Muscle layer of colon (tissue), 2 donors: Measurements from ENCODE around the gene FRMD4A.

ENCODE experiments used
- H3K27ac ChIP-seq: one replicate; pipeline ENCODE4 v1.7.0; 2013; ENCODE audit warnings: low read depth, mild to moderate bottlenecking, low read length, moderate library complexity
- H3K27me3 ChIP-seq, 2 donors: one replicate each; pipeline ENCODE4 v1.7.0; 2013; ENCODE audit warnings: low read length in 2 of 2, mild to moderate bottlenecking in 2 of 2; ENCODE audit not compliant: insufficient read depth in 2 of 2, control insufficient read depth in 1 of 2
- H3K36me3 ChIP-seq: one replicate; pipeline ENCODE4 v1.7.0; 2013; ENCODE audit warnings: mild to moderate bottlenecking, low read length; ENCODE audit not compliant: insufficient read depth
- H3K4me1 ChIP-seq: one replicate; pipeline ENCODE4 v1.7.0; 2013; ENCODE audit warnings: mild to moderate bottlenecking, low read length; ENCODE audit not compliant: insufficient read depth
- H3K4me3 ChIP-seq, 2 donors: one replicate each; pipeline ENCODE4 v1.7.0; 2013; ENCODE audit warnings: low read length in 2 of 2, low read depth in 1 of 2, mild to moderate bottlenecking in 1 of 2, moderate library complexity in 1 of 2
- H3K9ac ChIP-seq: one replicate; pipeline ENCODE4 v1.7.0; 2013; ENCODE audit warnings: low read length
- H3K9me3 ChIP-seq: one replicate; pipeline ENCODE4 v1.7.0; 2013; ENCODE audit warnings: mild to moderate bottlenecking, low read length
- donor health status: abdominal sarcoma.
- donor health status: Adenocarcinoma of cecum.

The FRMD4A gene

GRCh38 chr10:13678101-13678843 lies 652.5 kb downstream of the FRMD4A start:
- Histone ChIP-seq H3K27ac (no peak overlapping the region), H3K9me3 (no peaks in the 10 kb centered on the region), H3K4me3 (no peak overlapping the region), H3K9ac (no peak overlapping the region), H3K27me3 (no peaks in the 10 kb centered on the region), H3K4me1 (peaks cover 17% of the 10 kb centered on the region), H3K36me3 (peaks cover 10% of the 10 kb centered on the region)

GRCh38 chr10:13674645-13675588 lies 655.8 kb downstream of the FRMD4A start:
- H3K27me3 ChIP-seq: no peaks in the 10 kb centered on the region
- no peak overlapping the region for H3K9ac ChIP-seq
- H3K27ac ChIP-seq: no peak overlapping the region
- peaks cover 7% of the 10 kb centered on the region for H3K4me1 ChIP-seq
- H3K9me3 ChIP-seq: no peaks in the 10 kb centered on the region
- H3K36me3 ChIP-seq: peaks cover 29% of the 10 kb centered on the region
- H3K4me3 ChIP-seq: no peak overlapping the region

GRCh38 chr10:13673156-13673555 lies 657.6 kb downstream of the FRMD4A start:
- H3K9ac ChIP-seq: no peak overlapping the region
- H3K27me3 ChIP-seq: no peaks in the 10 kb centered on the region
- peaks cover 44% of the 10 kb centered on the region for H3K36me3 ChIP-seq
- H3K4me3 ChIP-seq: no peak overlapping the region
- peaks cover 7% of the 10 kb centered on the region for H3K4me1 ChIP-seq
- no peak overlapping the region for H3K27ac ChIP-seq
- no peaks in the 10 kb centered on the region for H3K9me3 ChIP-seq

- H3K9me3 ChIP-seq: no peaks in the 10 kb centered on the region
- H3K4me1 ChIP-seq: peaks cover 7% of the 10 kb centered on the region
- peaks cover 50% of the 10 kb centered on the region for H3K36me3 ChIP-seq
- no peak overlapping the region for H3K4me3 ChIP-seq
- no peaks in the 10 kb centered on the region for H3K27me3 ChIP-seq
- no peak overlapping the region for H3K9ac ChIP-seq
- H3K27ac ChIP-seq: no peak overlapping the region
These were observed 658.2 kb downstream of the FRMD4A start for GRCh38 chr10:13672548-13672947.

GRCh38 chr10:13671904-13672303 lies 658.8 kb downstream of the FRMD4A start:
- H3K4me3 ChIP-seq: no peak overlapping the region
- no peak overlapping the region for H3K27ac ChIP-seq
- peaks cover 53% of the 10 kb centered on the region for H3K36me3 ChIP-seq
- H3K4me1 ChIP-seq: peaks cover 7% of the 10 kb centered on the region
- H3K27me3 ChIP-seq: no peaks in the 10 kb centered on the region
- no peaks in the 10 kb centered on the region for H3K9me3 ChIP-seq
- H3K9ac ChIP-seq: no peak overlapping the region

GRCh38 chr10:13670311-13670710 lies 660.4 kb downstream of the FRMD4A start:
- Histone ChIP-seq H3K27me3 (no peaks in the 10 kb centered on the region), H3K9me3 (no peaks in the 10 kb centered on the region), H3K4me1 (peaks cover 7% of the 10 kb centered on the region), H3K9ac (no peak overlapping the region), H3K4me3 (no peak overlapping the region), H3K27ac (no peak overlapping the region), H3K36me3 (peaks cover 66% of the 10 kb centered on the region)

GRCh38 chr10:13669901-13670300 lies 660.8 kb downstream of the FRMD4A start:
- Histone ChIP-seq H3K4me3 (no peak overlapping the region), H3K4me1 (peaks cover 5% of the 10 kb centered on the region), H3K27me3 (no peaks in the 10 kb centered on the region), H3K36me3 (peaks cover 71% of the 10 kb centered on the region), H3K9ac (no peak overlapping the region), H3K27ac (no peak overlapping the region), H3K9me3 (no peaks in the 10 kb centered on the region)

- H3K27ac ChIP-seq: no peak overlapping the region
- no peaks in the 10 kb centered on the region for H3K9me3 ChIP-seq
- H3K4me3 ChIP-seq: no peak overlapping the region
- H3K27me3 ChIP-seq: no peaks in the 10 kb centered on the region
- H3K4me1 ChIP-seq: no peaks in the 10 kb centered on the region
- H3K36me3 ChIP-seq: peaks cover 76% of the 10 kb centered on the region
- no peak overlapping the region for H3K9ac ChIP-seq
These were observed 661.4 kb downstream of the FRMD4A start for GRCh38 chr10:13669182-13669855.

- Histone ChIP-seq H3K9ac (no peak overlapping the region), H3K27ac (no peak overlapping the region), H3K4me3 (no peak overlapping the region), H3K36me3 (peaks cover 77% of the 10 kb centered on the region), H3K9me3 (no peaks in the 10 kb centered on the region), H3K4me1 (no peaks in the 10 kb centered on the region), H3K27me3 (no peaks in the 10 kb centered on the region)
These were observed 662.6 kb downstream of the FRMD4A start for GRCh38 chr10:13668126-13668525.

GRCh38 chr10:13665516-13666262 lies 665.0 kb downstream of the FRMD4A start:
- no peaks in the 10 kb centered on the region for H3K4me1 ChIP-seq
- H3K9me3 ChIP-seq: no peaks in the 10 kb centered on the region
- H3K27me3 ChIP-seq: no peaks in the 10 kb centered on the region
- H3K27ac ChIP-seq: no peak overlapping the region
- H3K9ac ChIP-seq: no peak overlapping the region
- peaks cover 84% of the 10 kb centered on the region for H3K36me3 ChIP-seq
- H3K4me3 ChIP-seq: no peak overlapping the region

GRCh38 chr10:13661256-13661655 lies 669.5 kb downstream of the FRMD4A start:
- H3K4me1 ChIP-seq: peaks cover 16% of the 10 kb centered on the region
- H3K9me3 ChIP-seq: no peaks in the 10 kb centered on the region
- no peak overlapping the region for H3K27ac ChIP-seq
- H3K27me3 ChIP-seq: no peaks in the 10 kb centered on the region
- no peak overlapping the region for H3K4me3 ChIP-seq
- H3K36me3 ChIP-seq: peaks cover 53% of the 10 kb centered on the region
- H3K9ac ChIP-seq: no peak overlapping the region
